ENCODE data around the gene FUS. TPM values are rescaled to one million over a fixed set of nuclear protein-coding genes. Genes with fewer than 3 reads are reported as not detected.
A peak's percentile ranks its signal among the peaks of the same experiment; 100 is the strongest.

The FUS gene
- total RNA-seq, 2 donors from 2014 or later = 698 to 827 TPM

- Mint-ChIP-seq H3K27ac (peak overlapping the region; percentile 92), H3K9me3 (no peaks in the 10 kb centered on the region), H3K4me1 (peaks cover 27% of the 10 kb centered on the region), H3K27me3 (ENCODE audit: insufficient read depth) (no peaks in the 10 kb centered on the region), H3K36me3 (ENCODE audit: low read depth) (peaks cover 64% of the 10 kb centered on the region), H3K4me3 (peak overlapping the region; percentile 94)
- H3K4me3 ChIP-seq (ENCODE audit: low read length) = peak overlapping the region; percentile 97
- no peak for TF ChIP-seq CTCF (conservative IDR thresholded peaks at IDR 0.05)
- WGBS, 2 experiments (ENCODE audit: insufficient coverage in 1 of 2, insufficient read length in 1 of 2) = 53 to 62% methylated on average over 7 of the region's 7 CpGs
- H3K4me1 ChIP-seq (ENCODE audit: control insufficient read depth, insufficient read depth, low read length) = no peaks in the 10 kb centered on the region
- H3K27me3 ChIP-seq (ENCODE audit: control insufficient read depth, insufficient read depth, low read length, poor library complexity, severe bottlenecking) = no peaks in the 10 kb centered on the region
- DNase-seq = no peak
- no peak overlapping the region for H3K27ac ChIP-seq (ENCODE audit: low read depth, low read length)
- peaks cover 61% of the 10 kb centered on the region for H3K36me3 ChIP-seq (ENCODE audit: control insufficient read depth, insufficient read depth, low read length)
- H3K9ac ChIP-seq (ENCODE audit: extremely low read depth, low read length, poor library complexity, severe bottlenecking) = peak overlapping the region; percentile 96
- H3K9me3 ChIP-seq (ENCODE audit: control insufficient read depth, low read length) = no peaks in the 10 kb centered on the region
Observed at GRCh38 chr16:31182391-31182790, 2.5 kb downstream of the FUS start.

GRCh38 chr16:31183432-31184428 is 3.8 kb downstream of the FUS start:
- no peak for TF ChIP-seq CTCF (conservative IDR thresholded peaks at IDR 0.05)
- peak overlapping the region; percentile 92 for H3K27ac Mint-ChIP-seq
- H3K4me3 Mint-ChIP-seq = peak overlapping the region; percentile 94
- no peaks in the 10 kb centered on the region for H3K4me1 ChIP-seq (ENCODE audit: control insufficient read depth, insufficient read depth, low read length)
- 96 to 97% methylated on average over 5 to 10 of the region's 10 CpGs for WGBS, 2 experiments (ENCODE audit: insufficient coverage in 1 of 2, insufficient read length in 1 of 2)
- no peaks in the 10 kb centered on the region for H3K27me3 ChIP-seq (ENCODE audit: control insufficient read depth, insufficient read depth, low read length, poor library complexity, severe bottlenecking)
- peaks cover 27% of the 10 kb centered on the region for H3K4me1 Mint-ChIP-seq
- no peak overlapping the region for H3K9ac ChIP-seq (ENCODE audit: extremely low read depth, low read length, poor library complexity, severe bottlenecking)
- peaks cover 74% of the 10 kb centered on the region for H3K36me3 ChIP-seq (ENCODE audit: control insufficient read depth, insufficient read depth, low read length)
- no peaks in the 10 kb centered on the region for H3K27me3 Mint-ChIP-seq (ENCODE audit: insufficient read depth)
- H3K27ac ChIP-seq (ENCODE audit: low read depth, low read length) = no peak overlapping the region
- no peaks in the 10 kb centered on the region for H3K9me3 ChIP-seq (ENCODE audit: control insufficient read depth, low read length)
- peak overlapping the region; percentile 97 for H3K4me3 ChIP-seq (ENCODE audit: low read length)
- DNase-seq = no peak
- peaks cover 77% of the 10 kb centered on the region for H3K36me3 Mint-ChIP-seq (ENCODE audit: low read depth)
- no peaks in the 10 kb centered on the region for H3K9me3 Mint-ChIP-seq

- 96 to 100% methylated on average over 5 to 14 of the region's 14 CpGs for WGBS, 2 experiments (ENCODE audit: insufficient coverage in 1 of 2, insufficient read length in 1 of 2)
- Mint-ChIP-seq H3K4me3 (no peak overlapping the region), H3K9me3 (no peaks in the 10 kb centered on the region), H3K4me1 (peaks cover 25% of the 10 kb centered on the region), H3K36me3 (ENCODE audit: low read depth) (peaks cover 89% of the 10 kb centered on the region), H3K27ac (peak overlapping the region; percentile 42), H3K27me3 (ENCODE audit: insufficient read depth) (no peaks in the 10 kb centered on the region)
- H3K9me3 ChIP-seq (ENCODE audit: control insufficient read depth, low read length) = no peaks in the 10 kb centered on the region
- no peak for TF ChIP-seq CTCF (conservative IDR thresholded peaks at IDR 0.05)
- no peak overlapping the region for H3K4me3 ChIP-seq (ENCODE audit: low read length)
- no peaks in the 10 kb centered on the region for H3K4me1 ChIP-seq (ENCODE audit: control insufficient read depth, insufficient read depth, low read length)
- no peak for DNase-seq
- H3K27ac ChIP-seq (ENCODE audit: low read depth, low read length) = no peak overlapping the region
- H3K27me3 ChIP-seq (ENCODE audit: control insufficient read depth, insufficient read depth, low read length, poor library complexity, severe bottlenecking) = no peaks in the 10 kb centered on the region
- H3K9ac ChIP-seq (ENCODE audit: extremely low read depth, low read length, poor library complexity, severe bottlenecking) = no peak overlapping the region
- H3K36me3 ChIP-seq (ENCODE audit: control insufficient read depth, insufficient read depth, low read length) = peaks cover 86% of the 10 kb centered on the region
Observed at GRCh38 chr16:31184888-31185287, 4.9 kb downstream of the FUS start.
